Activated CD4-positive, alpha-beta T cell treated with anti-CD3 and anti-CD28 coated beads, Interleukin-2, amount 10 ng/mL, durations not matched to agents 24 days and 14 days (primary cell): ENCODE measurements around the gene AK5. TPM values are rescaled to one million over a fixed set of nuclear protein-coding genes. Genes with fewer than 3 reads are reported as not detected.
A peak's percentile ranks its signal among the peaks of the same experiment; 100 is the strongest.

Experiments
- DNase-seq: peaks from one replicate; pipeline ENCODE4 v3.0.0; 2022
- H3K27ac Mint-ChIP-seq: one replicate; pipeline ENCODE4 v1.8.0; 2022; ENCODE audit warnings: mild to moderate bottlenecking, mixed read lengths
- H3K27me3 Mint-ChIP-seq: one replicate; pipeline ENCODE4 v1.8.0; 2022; ENCODE audit warnings: mixed read lengths
- H3K36me3 Mint-ChIP-seq: one replicate; pipeline ENCODE4 v1.8.0; 2022; ENCODE audit warnings: low read depth, mild to moderate bottlenecking, mixed read lengths
- H3K4me1 Mint-ChIP-seq: one replicate; pipeline ENCODE4 v1.8.0; 2021; ENCODE audit warnings: mixed read lengths
- H3K4me3 Mint-ChIP-seq: one replicate; pipeline ENCODE4 v1.8.0; 2022; ENCODE audit warnings: mild to moderate bottlenecking, moderate library complexity, mixed read lengths
- H3K9me3 Mint-ChIP-seq: one replicate; pipeline ENCODE4 v1.8.0; 2021; ENCODE audit warnings: mixed read lengths
- intact Hi-C: fragments of 100-400 bp; cut with micrococcal nuclease; formaldehyde crosslinking; loops from one replicate; pipeline ENCODE4 v1.15.1; 2023
- total RNA-seq: library from RNA; stranded (reverse); gene quantifications from 2 replicates; pipeline ENCODE4 v1.2.3, GENCODE V29; 2022

AK5 gene
- total RNA-seq, 1 donor from 2014 or later = 0.05 TPM

DNA sequence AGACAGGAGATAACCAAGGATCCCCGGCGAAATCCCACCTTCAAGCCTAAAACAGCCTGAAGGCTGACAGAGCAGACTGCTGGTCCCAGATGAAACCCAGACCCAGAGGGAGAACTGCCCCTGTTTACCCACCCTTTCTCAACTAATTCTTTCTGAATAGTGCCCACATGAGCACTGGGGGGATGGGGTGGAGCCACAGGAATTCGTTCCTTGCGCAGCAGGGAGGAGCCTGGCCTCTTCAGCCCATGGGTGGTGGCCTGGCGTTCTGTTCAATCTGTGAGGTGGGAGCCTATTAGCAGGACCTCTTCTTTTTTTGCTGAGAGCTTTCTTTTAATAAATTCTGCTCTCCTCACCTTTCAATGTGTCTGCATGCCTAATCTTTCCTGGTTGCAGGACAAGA, 6.6 kb upstream of the AK5 start:
- DNase-seq = no peak
- H3K4me3 Mint-ChIP-seq = no peak overlapping the region
- intact Hi-C loops = no loop called here
- H3K36me3 Mint-ChIP-seq = no peaks in the 10 kb centered on the region
- peaks cover 4% of the 10 kb centered on the region for H3K9me3 Mint-ChIP-seq
- H3K27ac Mint-ChIP-seq = no peak overlapping the region
- peaks cover 8% of the 10 kb centered on the region for H3K27me3 Mint-ChIP-seq
- peaks cover 6% of the 10 kb centered on the region for H3K4me1 Mint-ChIP-seq

DNA sequence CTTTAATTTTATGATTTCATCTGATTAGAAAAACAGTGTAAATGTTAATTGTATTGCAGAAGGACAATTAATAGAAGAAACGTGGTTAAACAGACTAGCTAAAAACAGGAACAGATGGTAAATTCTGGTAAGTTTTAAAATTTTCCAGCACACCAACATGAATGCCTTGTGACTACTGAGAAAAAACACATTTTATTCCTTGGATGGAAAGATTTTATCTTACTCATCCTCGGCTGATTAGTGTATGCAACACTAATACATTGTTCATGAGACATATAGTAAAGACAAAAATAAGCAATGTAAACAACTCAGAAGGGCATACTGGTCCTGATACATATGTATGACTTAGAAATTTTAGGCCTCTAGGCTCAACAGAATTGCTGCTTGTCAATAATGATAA, 4.9 kb upstream of the AK5 start:
- Mint-ChIP-seq H3K27me3 (peaks cover 18% of the 10 kb centered on the region), H3K27ac (no peak overlapping the region), H3K36me3 (no peaks in the 10 kb centered on the region), H3K9me3 (peaks cover 4% of the 10 kb centered on the region), H3K4me1 (peaks cover 17% of the 10 kb centered on the region), H3K4me3 (no peak overlapping the region)
- no peak for DNase-seq
- intact Hi-C loops = no loop called here

DNA sequence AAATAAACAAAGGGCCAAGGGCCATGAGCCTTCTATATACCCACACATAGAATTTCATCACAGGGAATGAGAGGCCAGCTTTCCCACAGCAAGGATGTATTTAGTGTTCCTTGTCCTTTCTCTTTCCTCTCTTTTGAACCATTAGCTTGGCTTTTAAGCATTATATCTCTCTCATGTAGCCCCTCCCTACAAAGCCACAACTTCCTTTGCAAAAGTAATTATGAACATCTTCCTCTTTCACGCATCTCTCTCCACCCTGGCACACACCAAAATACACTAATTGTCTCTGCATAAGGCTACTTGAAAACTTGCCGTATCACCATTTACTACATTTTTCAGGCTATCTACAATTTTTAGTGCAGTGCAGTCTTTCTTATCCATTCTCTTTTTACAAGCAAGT, 1.9 kb upstream of the AK5 start:
- H3K9me3 Mint-ChIP-seq = no peaks in the 10 kb centered on the region
- H3K36me3 Mint-ChIP-seq = no peaks in the 10 kb centered on the region
- H3K27me3 Mint-ChIP-seq = peaks cover 30% of the 10 kb centered on the region
- H3K27ac Mint-ChIP-seq = no peak overlapping the region
- H3K4me3 Mint-ChIP-seq = no peak overlapping the region
- peak; percentile 50 for DNase-seq
- intact Hi-C loops = no loop called here
- peaks cover 20% of the 10 kb centered on the region for H3K4me1 Mint-ChIP-seq

DNA sequence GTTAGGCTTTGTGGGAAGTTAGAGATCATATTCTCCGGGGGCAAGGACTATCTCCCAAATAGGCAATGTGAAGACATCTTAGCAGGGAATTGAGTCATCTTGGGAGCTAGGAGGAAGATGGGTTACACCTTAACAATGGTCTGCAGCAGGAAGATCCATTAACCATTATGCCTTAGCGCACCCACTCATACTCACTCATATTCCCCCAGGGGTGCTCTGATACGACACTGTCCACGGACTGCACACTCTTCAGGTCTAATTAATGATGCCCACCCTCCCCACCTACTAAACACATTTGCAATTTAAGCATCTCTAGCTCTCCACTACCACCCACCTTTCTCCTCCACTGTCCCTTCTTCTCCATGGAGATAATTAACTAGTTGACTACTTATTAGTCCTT, 857 bp upstream of the AK5 start:
- peaks cover 20% of the 10 kb centered on the region for H3K4me1 Mint-ChIP-seq
- intact Hi-C loops = no loop called here
- DNase-seq = no peak
- peak overlapping the region; percentile 54 for H3K4me3 Mint-ChIP-seq
- H3K27ac Mint-ChIP-seq = no peak overlapping the region
- peaks cover 35% of the 10 kb centered on the region for H3K27me3 Mint-ChIP-seq
- no peaks in the 10 kb centered on the region for H3K9me3 Mint-ChIP-seq
- H3K36me3 Mint-ChIP-seq = no peaks in the 10 kb centered on the region

DNA sequence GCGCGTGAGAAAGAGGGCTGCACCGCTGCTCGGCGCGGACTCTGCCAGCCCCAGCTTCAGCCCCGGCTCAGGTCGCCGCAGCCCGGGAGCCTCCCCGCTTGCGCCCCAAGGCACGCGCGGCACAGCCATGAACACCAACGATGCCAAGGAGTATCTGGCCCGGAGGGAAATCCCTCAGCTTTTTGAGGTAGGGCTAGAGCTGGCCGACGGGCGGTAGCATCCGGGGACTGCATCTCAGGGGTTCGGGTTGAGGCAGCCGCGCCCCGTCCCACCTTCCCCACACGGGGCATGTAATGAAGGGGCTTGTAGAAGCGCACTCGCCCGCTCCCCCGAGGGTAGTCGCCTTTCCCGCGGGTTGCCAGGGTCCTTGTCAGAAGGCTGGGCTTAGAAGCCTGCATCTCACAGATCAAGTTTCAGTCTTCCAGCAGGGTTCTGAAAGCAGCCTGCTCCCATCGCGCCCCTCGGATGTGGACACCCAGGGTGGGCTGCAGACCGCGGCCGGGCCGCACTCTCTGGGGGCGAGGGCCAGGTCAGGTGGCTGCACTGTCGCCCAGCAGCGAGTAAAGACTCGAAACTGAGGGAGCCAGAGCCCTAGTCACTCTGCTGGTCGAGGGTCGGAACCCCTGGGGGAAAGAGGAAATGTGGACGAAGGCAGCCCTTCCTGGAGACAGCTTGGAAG, 507 bp downstream of the AK5 start:
- H3K4me1 Mint-ChIP-seq = peaks cover 20% of the 10 kb centered on the region
- H3K36me3 Mint-ChIP-seq = no peaks in the 10 kb centered on the region
- H3K4me3 Mint-ChIP-seq = peak overlapping the region; percentile 71
- H3K27ac Mint-ChIP-seq = no peak overlapping the region
- H3K27me3 Mint-ChIP-seq = peaks cover 35% of the 10 kb centered on the region
- H3K9me3 Mint-ChIP-seq = no peaks in the 10 kb centered on the region
- intact Hi-C loops = loop anchor here (2.0 kb wide), 1 partner anchor 64 kb away; the partner anchor contains the start of gene PIGK
- DNase-seq = peak; percentile 76

DNA sequence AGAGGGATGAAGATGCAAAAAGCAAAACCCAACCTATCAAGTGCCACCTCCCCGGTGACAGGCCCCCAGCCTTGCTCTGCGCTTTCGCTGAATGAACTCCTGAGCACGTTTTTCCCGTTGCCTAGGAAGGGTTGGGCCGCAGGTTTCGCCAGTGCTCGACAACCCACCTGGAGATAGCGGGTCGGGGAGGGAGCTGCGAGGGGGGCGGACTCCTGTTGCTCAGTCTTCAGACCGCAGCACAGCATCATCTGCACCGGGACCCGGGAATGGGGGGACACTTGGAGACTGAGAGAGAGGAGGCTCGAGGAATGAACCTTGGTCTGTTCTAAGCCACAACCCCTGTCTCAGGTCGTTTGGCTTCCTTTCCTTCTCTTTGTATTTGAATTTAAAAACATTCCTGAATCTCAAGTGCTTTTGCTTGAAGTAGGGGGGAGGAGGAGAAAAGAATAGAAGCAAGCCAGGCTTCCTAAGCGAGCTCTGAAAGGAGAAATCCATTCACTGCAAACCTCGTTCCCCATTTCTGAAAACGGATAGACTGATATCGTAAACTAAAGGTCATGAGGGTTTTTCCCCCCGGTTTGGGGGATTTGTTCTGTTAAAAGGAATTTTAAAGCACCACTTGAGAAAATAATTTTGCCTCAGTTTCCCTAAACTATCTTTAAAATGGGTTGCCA, 1.2 kb downstream of the AK5 start:
- intact Hi-C loops = loop anchor here (2.0 kb wide), 1 partner anchor 64 kb away; the partner anchor contains the start of gene PIGK
- peak overlapping the region; percentile 71 for H3K4me3 Mint-ChIP-seq
- no peaks in the 10 kb centered on the region for H3K36me3 Mint-ChIP-seq
- H3K4me1 Mint-ChIP-seq = peaks cover 20% of the 10 kb centered on the region
- H3K27me3 Mint-ChIP-seq = peaks cover 35% of the 10 kb centered on the region
- DNase-seq = peak; percentile 65
- no peak overlapping the region for H3K27ac Mint-ChIP-seq
- no peaks in the 10 kb centered on the region for H3K9me3 Mint-ChIP-seq

DNA sequence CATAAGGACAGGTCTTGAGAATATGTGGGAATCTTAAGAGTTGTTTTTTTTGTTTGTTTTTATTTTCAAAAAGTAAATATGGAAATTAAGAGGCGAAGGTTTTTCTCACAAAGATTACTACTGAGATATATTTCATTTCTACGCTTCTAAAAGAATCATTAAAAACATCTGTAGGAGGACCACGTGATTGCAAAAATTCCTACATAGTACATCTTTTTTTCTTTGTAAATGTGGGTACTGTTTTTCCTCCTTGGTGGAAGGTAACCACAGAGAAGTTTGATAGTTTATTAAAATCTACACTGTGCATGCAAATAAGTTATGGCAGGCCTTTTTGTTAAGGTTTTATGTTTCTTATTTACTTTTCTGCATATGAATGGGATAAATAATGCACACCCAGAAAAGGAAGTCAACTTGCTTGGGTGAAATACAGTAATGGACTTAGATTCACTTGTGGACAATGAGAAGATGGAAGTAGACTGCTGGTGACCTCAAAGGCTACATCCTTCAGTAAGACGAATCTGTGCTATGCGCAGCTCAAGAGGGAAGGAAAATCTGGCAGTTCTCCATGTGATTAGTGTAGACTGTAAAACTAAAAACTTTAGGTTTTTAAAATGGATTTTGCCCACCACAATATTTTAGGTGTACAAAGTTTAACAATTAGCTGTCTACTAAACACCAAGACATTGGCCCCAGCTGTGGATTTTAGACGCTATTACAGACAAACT, 2.0 kb downstream of the AK5 start:
- DNase-seq = no peak
- intact Hi-C loops = loop anchor here (2.0 kb wide), 1 partner anchor 65 kb away; the partner anchor contains the start of gene PIGK
- no peaks in the 10 kb centered on the region for H3K9me3 Mint-ChIP-seq
- H3K4me1 Mint-ChIP-seq = peaks cover 20% of the 10 kb centered on the region
- H3K4me3 Mint-ChIP-seq = peak overlapping the region; percentile 8
- H3K36me3 Mint-ChIP-seq = no peaks in the 10 kb centered on the region
- no peak overlapping the region for H3K27ac Mint-ChIP-seq
- H3K27me3 Mint-ChIP-seq = peaks cover 35% of the 10 kb centered on the region

DNA sequence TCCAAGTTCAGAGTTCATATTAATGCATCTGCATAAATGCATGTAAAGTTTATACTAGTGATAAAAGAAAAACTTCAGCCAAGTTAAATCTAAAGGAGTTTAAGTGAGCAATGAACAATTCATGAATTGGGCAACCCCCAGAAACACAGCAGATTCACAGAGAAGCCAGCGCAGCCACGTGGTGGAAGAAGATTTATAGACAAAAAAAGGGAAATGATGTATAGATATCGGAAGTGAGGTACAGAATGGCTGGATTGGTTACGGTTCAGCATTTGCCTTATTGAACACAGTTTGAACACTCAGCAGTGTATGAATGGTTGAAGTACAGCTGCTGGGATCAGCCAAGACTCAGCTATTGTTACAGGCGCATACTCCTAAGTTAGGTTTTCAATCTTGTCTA, 5.7 kb downstream of the AK5 start:
- intact Hi-C loops = no loop called here
- Mint-ChIP-seq H3K27me3 (peaks cover 21% of the 10 kb centered on the region), H3K27ac (no peak overlapping the region), H3K36me3 (no peaks in the 10 kb centered on the region), H3K9me3 (no peaks in the 10 kb centered on the region), H3K4me3 (no peak overlapping the region), H3K4me1 (peaks cover 2% of the 10 kb centered on the region)
- no peak for DNase-seq

DNA sequence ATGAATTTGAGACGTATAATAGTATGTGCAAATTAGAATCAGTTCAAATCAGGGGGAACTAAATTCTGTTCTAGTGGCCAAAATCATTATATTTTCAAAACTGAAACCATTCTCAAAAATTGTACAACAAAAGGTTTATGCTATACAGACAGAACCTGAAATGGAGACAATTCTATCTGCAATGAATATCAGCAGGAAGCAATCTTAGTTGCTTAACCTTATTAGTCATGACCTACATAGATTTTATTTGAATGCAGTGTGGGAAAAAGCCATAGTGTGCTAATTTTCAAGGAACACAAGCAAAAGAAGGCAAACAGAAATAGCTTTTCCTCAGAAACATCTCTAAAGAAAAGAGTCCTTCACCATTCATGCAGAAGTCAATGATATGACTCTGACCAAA, 6.5 kb downstream of the AK5 start:
- H3K27ac Mint-ChIP-seq = no peak overlapping the region
- H3K27me3 Mint-ChIP-seq = peaks cover 14% of the 10 kb centered on the region
- no peak for DNase-seq
- H3K4me3 Mint-ChIP-seq = no peak overlapping the region
- intact Hi-C loops = no loop called here
- no peaks in the 10 kb centered on the region for H3K36me3 Mint-ChIP-seq
- H3K9me3 Mint-ChIP-seq = no peaks in the 10 kb centered on the region
- H3K4me1 Mint-ChIP-seq = no peaks in the 10 kb centered on the region

DNA sequence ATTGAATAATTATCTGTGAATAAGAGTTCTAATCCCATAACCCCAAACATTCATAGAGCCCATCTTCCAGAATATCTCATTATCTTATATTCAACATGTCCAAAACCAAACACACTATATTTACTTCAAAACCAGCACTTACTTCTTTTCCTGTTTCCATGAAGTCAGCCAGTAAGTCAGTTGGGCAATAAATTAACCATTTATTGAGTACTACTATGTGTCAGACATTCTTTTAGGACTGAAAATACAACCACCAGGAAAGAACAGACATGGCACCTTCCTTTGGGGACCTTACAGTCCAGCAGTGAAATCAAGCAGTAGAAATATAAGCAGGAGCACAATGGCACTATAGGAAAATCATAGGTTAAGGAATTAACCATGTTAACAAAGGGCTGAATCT, 8.8 kb downstream of the AK5 start:
- Mint-ChIP-seq H3K27ac (no peak overlapping the region), H3K4me1 (no peaks in the 10 kb centered on the region), H3K27me3 (peaks cover 3% of the 10 kb centered on the region), H3K9me3 (no peaks in the 10 kb centered on the region), H3K36me3 (no peaks in the 10 kb centered on the region), H3K4me3 (no peak overlapping the region)
- intact Hi-C loops = no loop called here
- DNase-seq = no peak

DNA sequence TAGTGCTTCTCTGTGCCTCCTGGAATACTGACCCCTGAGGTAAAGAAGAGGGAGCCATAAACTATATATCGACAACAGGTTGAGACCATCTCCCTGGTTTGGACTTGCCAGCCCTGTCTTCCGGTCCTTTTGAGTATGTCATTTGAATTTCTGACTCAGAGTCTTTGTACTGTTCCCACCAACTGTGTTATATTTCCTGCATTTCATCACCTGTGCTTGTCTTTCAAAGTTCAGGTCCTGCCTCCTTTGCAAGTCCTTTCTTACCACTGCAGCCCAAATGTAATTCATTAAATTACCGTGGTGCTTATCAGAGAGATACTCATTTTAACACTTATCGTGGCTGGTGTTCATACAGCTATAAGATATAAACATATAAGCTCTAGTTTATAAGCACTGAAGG, 10.7 kb downstream of the AK5 start:
- intact Hi-C loops = no loop called here
- no peak for DNase-seq
- no peaks in the 10 kb centered on the region for H3K9me3 Mint-ChIP-seq
- no peak overlapping the region for H3K4me3 Mint-ChIP-seq
- no peaks in the 10 kb centered on the region for H3K27me3 Mint-ChIP-seq
- H3K4me1 Mint-ChIP-seq = no peaks in the 10 kb centered on the region
- no peak overlapping the region for H3K27ac Mint-ChIP-seq
- H3K36me3 Mint-ChIP-seq = no peaks in the 10 kb centered on the region

DNA sequence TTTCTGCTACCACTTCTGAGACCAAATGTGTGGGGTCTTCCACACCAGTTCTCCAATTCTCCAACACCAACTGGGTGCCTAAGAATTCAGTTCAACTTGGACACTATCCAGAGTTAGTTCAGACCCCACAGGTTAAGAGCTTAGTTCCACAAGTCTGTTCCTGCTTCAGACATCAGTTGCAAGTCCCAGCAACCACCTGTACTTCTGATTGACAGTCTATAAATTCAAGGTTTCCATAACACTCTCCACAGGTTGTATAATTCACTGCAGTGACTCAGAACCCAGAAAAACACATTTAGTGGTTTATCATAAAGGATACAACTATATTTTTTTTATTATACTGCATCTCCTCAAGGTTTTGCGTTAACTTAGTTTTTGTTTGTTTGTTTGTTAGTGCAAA, 18.7 kb downstream of the AK5 start:
- Mint-ChIP-seq H3K4me1 (peaks cover 3% of the 10 kb centered on the region), H3K4me3 (no peak overlapping the region), H3K27ac (no peak overlapping the region), H3K27me3 (no peaks in the 10 kb centered on the region), H3K9me3 (no peaks in the 10 kb centered on the region), H3K36me3 (no peaks in the 10 kb centered on the region)
- intact Hi-C loops = no loop called here
- no peak for DNase-seq

DNA sequence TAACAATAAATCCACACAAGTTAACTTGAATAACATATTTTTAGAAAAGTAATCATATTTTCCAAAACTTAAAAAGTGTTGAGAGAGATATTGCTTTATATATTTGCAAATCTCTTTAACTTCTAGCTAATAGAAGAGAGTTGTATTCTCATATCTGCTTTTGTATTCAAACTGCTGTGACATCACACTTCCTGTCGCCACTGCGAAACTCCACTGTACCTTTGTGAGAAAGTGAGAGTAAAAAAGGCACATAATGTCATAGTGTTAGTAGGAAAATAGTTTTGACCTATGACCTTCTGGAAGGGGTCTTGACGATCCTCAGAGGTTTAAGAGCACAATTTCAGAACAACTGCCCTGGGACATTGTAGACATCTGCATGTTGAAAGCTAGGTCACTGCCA, 21.6 kb downstream of the AK5 start:
- Mint-ChIP-seq H3K27ac (no peak overlapping the region), H3K36me3 (no peaks in the 10 kb centered on the region), H3K4me3 (no peak overlapping the region), H3K27me3 (no peaks in the 10 kb centered on the region), H3K4me1 (peaks cover 3% of the 10 kb centered on the region), H3K9me3 (no peaks in the 10 kb centered on the region)
- intact Hi-C loops = no loop called here
- DNase-seq = no peak

DNA sequence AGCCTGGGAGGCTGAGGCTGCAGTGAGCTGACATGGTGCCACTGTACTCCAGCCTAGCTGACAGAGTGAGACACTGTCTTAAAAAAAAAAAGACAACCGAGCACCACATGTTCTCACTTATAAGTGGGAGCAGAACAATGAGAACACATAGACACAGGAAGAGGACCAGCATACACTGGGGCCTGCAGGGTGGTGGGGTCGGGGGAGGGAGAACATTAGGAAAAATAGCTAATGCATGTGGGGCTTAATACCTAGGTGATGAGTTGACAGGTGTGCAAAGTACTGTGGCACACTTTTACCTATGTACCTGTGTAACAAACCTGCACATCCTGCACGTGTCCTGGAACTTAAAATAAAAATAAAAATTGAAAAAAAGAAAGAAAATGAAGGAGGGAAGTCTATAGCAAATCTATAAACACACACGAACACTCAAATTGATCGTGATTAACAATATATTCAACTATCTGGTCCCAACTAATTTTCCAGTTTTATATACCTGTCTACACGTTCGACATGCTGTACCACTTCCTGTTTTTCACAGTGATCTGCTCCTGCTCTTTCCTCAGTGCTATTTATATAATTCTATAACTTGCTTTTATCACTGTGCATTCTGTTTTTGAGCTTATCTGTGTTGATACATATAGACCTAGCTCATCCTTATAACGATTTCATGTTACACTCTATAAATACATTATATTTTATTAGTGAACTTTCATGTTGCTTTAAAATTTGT, 27.2 kb downstream of the AK5 start:
- Mint-ChIP-seq H3K36me3 (no peaks in the 10 kb centered on the region), H3K9me3 (no peaks in the 10 kb centered on the region), H3K27ac (no peak overlapping the region), H3K4me3 (no peak overlapping the region), H3K4me1 (peaks cover 7% of the 10 kb centered on the region), H3K27me3 (no peaks in the 10 kb centered on the region)
- intact Hi-C loops = no loop called here
- peak; percentile 43 for DNase-seq
